Ishikawa (cell line): ENCODE results near the gene JPH2.

ENCODE experiments used
- CEBPB ChIP-seq: IDR thresholded peaks from 2 replicates; pipeline ENCODE4 v1.6.1; 2012
- CREB1 ChIP-seq: IDR thresholded peaks from 2 replicates; pipeline ENCODE4 v1.6.1; 2012; ENCODE audit warnings: low read depth
- EGR1 ChIP-seq: IDR thresholded peaks from 2 replicates; pipeline ENCODE4 v1.6.1; 2012
- EP300 ChIP-seq: IDR thresholded peaks from 2 replicates; pipeline ENCODE4 v1.6.1; 2012; ENCODE audit warnings: borderline replicate concordance
- FOXM1 ChIP-seq: IDR thresholded peaks from 2 replicates; pipeline ENCODE4 v1.6.1; 2012; ENCODE audit warnings: low read depth, borderline replicate concordance
- MAX ChIP-seq: IDR thresholded peaks from 2 replicates; pipeline ENCODE4 v1.6.1; 2012
- NFIC ChIP-seq: IDR thresholded peaks from 2 replicates; pipeline ENCODE4 v1.6.1; 2012
- RAD21 ChIP-seq: IDR thresholded peaks from 2 replicates; pipeline ENCODE4 v1.6.1; 2012; ENCODE audit warnings: low read depth
- REST ChIP-seq: IDR thresholded peaks from 2 replicates; pipeline ENCODE4 v1.6.1; 2012; ENCODE audit warnings: low read depth, mild to moderate bottlenecking
- TAF1 ChIP-seq: IDR thresholded peaks from 2 replicates; pipeline ENCODE4 v1.6.1; 2012; ENCODE audit warnings: low read depth, mild to moderate bottlenecking
- TCF12 ChIP-seq: IDR thresholded peaks from 2 replicates; pipeline ENCODE4 v1.6.1; 2012; ENCODE audit warnings: low read depth
- TEAD4 ChIP-seq: IDR thresholded peaks from 2 replicates; pipeline ENCODE4 v1.6.1; 2012
- USF1 ChIP-seq: IDR thresholded peaks from 2 replicates; pipeline ENCODE4 v1.6.1; 2012
- YY1 ChIP-seq: IDR thresholded peaks from 2 replicates; pipeline ENCODE4 v1.6.1; 2012; ENCODE audit warnings: low read depth
- ZBTB7A ChIP-seq: IDR thresholded peaks from 2 replicates; pipeline ENCODE4 v1.6.1; 2012; ENCODE audit warnings: low read depth

Gene JPH2

GRCh38 chr20:44145131-44145775, 41.7 kb downstream of the JPH2 start:
- TF ChIP-seq EP300 (no peak), ZBTB7A (no peak), YY1 (no peak), TEAD4 (no peak), NFIC (no peak), RAD21 (no peak), CEBPB (no peak), FOXM1 (no peak), EGR1 (no peak), TCF12 (no peak), MAX (no peak), CREB1 (no peak), TAF1 (no peak), REST (no peak), USF1 (no peak)

- TF ChIP-seq CREB1 (no peak), CEBPB (no peak), FOXM1 (no peak), REST (no peak), MAX (no peak), EGR1 (no peak), NFIC (no peak), YY1 (no peak)
These were observed 43.1 kb downstream of the JPH2 start for GRCh38 chr20:44143936-44144335.

DNA sequence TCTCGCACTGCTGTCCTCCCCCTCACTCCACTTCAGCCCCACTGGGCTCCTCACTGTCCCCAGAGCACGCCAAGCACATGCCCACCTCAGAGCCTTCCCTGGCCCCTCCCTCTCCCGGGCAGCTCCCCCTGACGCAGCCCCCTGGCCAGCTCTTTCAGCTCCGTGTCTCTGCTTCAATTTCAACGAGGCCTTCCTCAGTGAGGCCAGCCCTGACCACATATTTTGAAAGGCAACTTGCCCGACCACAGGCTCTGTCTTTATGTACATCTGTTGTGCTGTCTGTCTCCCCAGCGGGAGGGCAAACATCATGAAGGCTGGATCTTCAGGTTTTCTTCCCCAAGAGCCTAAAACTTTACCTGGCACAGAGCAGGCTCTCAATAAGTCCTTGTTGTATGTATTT, 44.6 kb downstream of the JPH2 start:
- TF ChIP-seq ZBTB7A: no peak
- TF ChIP-seq TAF1: no peak
- no peak for TF ChIP-seq EGR1
- no peak for TF ChIP-seq RAD21
- TF ChIP-seq CREB1: no peak
- TF ChIP-seq TEAD4: no peak
- no peak for TF ChIP-seq EP300
- no peak for TF ChIP-seq NFIC
- no peak for TF ChIP-seq FOXM1
- TF ChIP-seq REST: no peak
- no peak for TF ChIP-seq MAX
- no peak for TF ChIP-seq TCF12
- no peak for TF ChIP-seq USF1
- no peak for TF ChIP-seq CEBPB
- no peak for TF ChIP-seq YY1

DNA sequence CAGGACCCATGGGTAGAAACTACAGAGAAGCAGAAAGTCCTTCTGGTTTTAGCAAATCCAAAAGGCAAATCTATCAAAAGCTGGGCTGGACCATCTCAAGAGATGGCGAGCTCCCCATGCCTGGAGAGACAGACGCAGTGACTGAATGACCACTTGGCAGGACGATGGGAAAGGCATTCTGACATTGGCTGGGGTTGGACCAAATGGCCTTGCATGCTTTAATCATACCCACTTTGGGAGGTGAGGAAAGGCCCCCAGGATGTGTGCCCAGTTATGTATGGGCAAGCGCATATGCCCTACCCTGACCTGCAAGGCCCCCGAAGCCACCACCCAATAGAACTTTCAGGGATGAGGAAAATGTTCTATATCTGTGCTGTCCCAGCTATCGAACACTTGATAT, 45.1 kb downstream of the JPH2 start:
- TF ChIP-seq CEBPB (no peak), TEAD4 (no peak), CREB1 (no peak), NFIC (no peak)
